Gastroesophageal sphincter (tissue), 3 donors: ENCODE data around the gene TEKT2.

Source experiments
- CTCF ChIP-seq, 4 experiments: fragments of 200-600 bp in 2 of 4; fragments of 450-650 bp in 2 of 4; sonication (generic) in 1 of 4; IDR thresholded peaks; one replicate each; pipeline ENCODE4 v1.5.1; 2017 to 2019; ENCODE audit warnings: antibody characterized with exemption in 4 of 4, mild to moderate bottlenecking in 2 of 4, moderate library complexity in 2 of 4
- EP300 ChIP-seq: sonication (generic); formaldehyde crosslinking; IDR thresholded peaks from one replicate; pipeline ENCODE4 v1.6.1; 2017; ENCODE audit warnings: antibody characterized with exemption, mild to moderate bottlenecking
- POLR2A ChIP-seq, 2 donors: fragments of 450-650 bp; IDR thresholded peaks; one replicate each; pipeline ENCODE4 v1.6.1; 2017; ENCODE audit warnings: antibody characterized with exemption in 2 of 2, mild to moderate bottlenecking in 2 of 2, moderate library complexity in 1 of 2

- no peak for TF ChIP-seq POLR2A (IDR thresholded peaks at IDR 0.05)
- TF ChIP-seq CTCF (IDR thresholded peaks at IDR 0.05), result peak in 3 of 4 experiments; percentile 81 to 82 (median 81)
- TF ChIP-seq EP300, result no peak
Measured at GRCh38 chr1:36134505-36135329, 50.8 kb downstream of the TEKT2 start.
